CD4-positive, alpha-beta memory T cell (primary cell): ENCODE measurements around the gene DYRK1A. TPM values are rescaled to one million over a fixed set of nuclear protein-coding genes. Genes with fewer than 3 reads are reported as not detected.

ENCODE experiments used
- CTCF ChIA-PET: fragments of 350-600 bp; sonication (Branson Sonifier 250); formaldehyde crosslinking; loops from one replicate; lab custom pipeline; 2021; ENCODE audit warnings: inconsistent platforms; ENCODE audit not compliant: partially characterized antibody; lab: Charles Lee
- POLR2A ChIA-PET: fragments of 350-600 bp; sonication (Branson Sonifier 250); formaldehyde crosslinking; loops from one replicate; lab custom pipeline; 2021; ENCODE audit not compliant: partially characterized antibody; lab: Charles Lee
- DNase-seq, 5 donors: peaks; one replicate each; pipeline versions ENCODE4 v3.0.0 to v3.0.0-alpha.2; 2020 to 2022; ENCODE audit warnings: mixed read lengths in 1 of 5
- H3K27ac ChIP-seq: one replicate; pipeline ENCODE4 v1.7.0; 2013; ENCODE audit warnings: low read depth, low read length
- H3K27me3 ChIP-seq: 2 replicates; pipeline ENCODE4 v1.7.0; 2013; ENCODE audit warnings: mild to moderate bottlenecking, low read length, moderate library complexity; ENCODE audit not compliant: insufficient read depth
- H3K36me3 ChIP-seq: 2 replicates; pipeline ENCODE4 v1.7.0; 2013; ENCODE audit warnings: mild to moderate bottlenecking, low read length, moderate library complexity; ENCODE audit not compliant: insufficient read depth
- H3K4me1 ChIP-seq: 2 replicates; pipeline ENCODE4 v1.7.0; 2013; ENCODE audit warnings: mild to moderate bottlenecking, low read length, moderate library complexity; ENCODE audit not compliant: insufficient read depth
- H3K4me3 ChIP-seq, 2 donors: one replicate each; pipeline ENCODE4 v1.7.0; 2013; ENCODE audit warnings: low read length in 2 of 2, mild to moderate bottlenecking in 1 of 2
- H3K9me3 ChIP-seq, 2 donors: one replicate each; pipeline ENCODE4 v1.7.0; 2013; ENCODE audit warnings: low read length in 2 of 2, control low read depth in 1 of 2; ENCODE audit not compliant: control insufficient read depth in 1 of 2
- H3K27ac Mint-ChIP-seq, 7 donors: one replicate each; pipeline ENCODE4 v1.8.0; 2020 to 2021; ENCODE audit warnings: mixed read lengths in 7 of 7, mild to moderate bottlenecking in 6 of 7, inconsistent platforms in 3 of 7, moderate library complexity in 3 of 7
- H3K27me3 Mint-ChIP-seq, 2 donors: one replicate each; pipeline ENCODE4 v1.8.0; 2020 to 2021; ENCODE audit warnings: mixed read lengths in 2 of 2
- H3K36me3 Mint-ChIP-seq, 2 donors: one replicate each; pipeline ENCODE4 v1.8.0; 2020 to 2021; ENCODE audit warnings: mixed read lengths in 2 of 2, inconsistent platforms in 1 of 2, mild to moderate bottlenecking in 1 of 2
- H3K4me1 Mint-ChIP-seq, 4 donors: one replicate each; pipeline ENCODE4 v1.8.0; 2020 to 2021; ENCODE audit warnings: mixed read lengths in 4 of 4, mild to moderate bottlenecking in 1 of 4
- H3K4me3 Mint-ChIP-seq, 8 donors: one replicate each; pipeline ENCODE4 v1.8.0; 2020 to 2021; ENCODE audit warnings: mixed read lengths in 8 of 8, mild to moderate bottlenecking in 7 of 8, moderate library complexity in 6 of 8, inconsistent platforms in 3 of 8
- H3K9me3 Mint-ChIP-seq, 8 donors: one replicate each; pipeline ENCODE4 v1.8.0; 2020 to 2021; ENCODE audit warnings: mixed read lengths in 8 of 8, mild to moderate bottlenecking in 5 of 8, inconsistent platforms in 3 of 8, moderate library complexity in 1 of 8
- intact Hi-C: fragments of 100-400 bp; cut with micrococcal nuclease; formaldehyde crosslinking; loops from one replicate; pipeline ENCODE4 v1.15.1; 2023
- polyA plus RNA-seq, 2 donors: library from polyadenylated mRNA; unstranded; fragments of 300-500 nt; fragmentation: Illumina TruSeq; gene quantifications; one replicate each; pipeline ENCODE4 v1.2.3, GENCODE V29; 2021
- total RNA-seq, 2 experiments: library from RNA; stranded (reverse); gene quantifications; one replicate each; pipeline ENCODE4 v1.2.3, GENCODE V29; 2021

Gene DYRK1A
- total and polyA plus RNA-seq, 4 experiments from 2014 or later: 1.4 to 130 (median 65.2) TPM

GRCh38 chr21:37337179-37337578 lies 29.4 kb upstream of the DYRK1A start:
- ChIA-PET CTCF (no interaction called here), POLR2A (no interaction called here)
- Histone ChIP-seq H3K27ac (no peak overlapping the region), H3K4me1 (no peaks in the 10 kb centered on the region), H3K9me3 (no peaks in the 10 kb centered on the region), H3K4me3 (no peak overlapping the region), H3K36me3 (no peaks in the 10 kb centered on the region), H3K27me3 (no peaks in the 10 kb centered on the region)
- intact Hi-C loops: no loop called here
- no peak for DNase-seq
- H3K36me3 Mint-ChIP-seq: no peaks in the 10 kb centered on the region
- no peak overlapping the region for H3K27ac Mint-ChIP-seq
- H3K4me1 Mint-ChIP-seq: peaks cover 0 to under 1% (median 0%) of the 10 kb centered on the region in 4 donors
- peaks cover 0 to 2% (median 0%) of the 10 kb centered on the region in 8 donors for H3K9me3 Mint-ChIP-seq
- no peak overlapping the region for H3K4me3 Mint-ChIP-seq
- H3K27me3 Mint-ChIP-seq: peaks cover 2 to 5% of the 10 kb centered on the region in 2 donors

GRCh38 chr21:37337831-37338230 lies 28.7 kb upstream of the DYRK1A start:
- no peaks in the 10 kb centered on the region for H3K4me1 ChIP-seq
- peaks cover 2 to 5% of the 10 kb centered on the region in 2 donors for H3K27me3 Mint-ChIP-seq
- POLR2A ChIA-PET: no interaction called here
- H3K4me1 Mint-ChIP-seq: peaks cover 0 to 1% (median 0%) of the 10 kb centered on the region in 4 donors
- H3K9me3 ChIP-seq: no peaks in the 10 kb centered on the region
- H3K27me3 ChIP-seq: no peaks in the 10 kb centered on the region
- CTCF ChIA-PET: no interaction called here
- no peak for DNase-seq
- H3K27ac ChIP-seq: no peak overlapping the region
- no peaks in the 10 kb centered on the region for H3K36me3 Mint-ChIP-seq
- no peak overlapping the region for H3K27ac Mint-ChIP-seq
- H3K9me3 Mint-ChIP-seq: peaks cover 0 to 4% (median 0%) of the 10 kb centered on the region in 8 donors
- no peak overlapping the region for H3K4me3 ChIP-seq
- H3K4me3 Mint-ChIP-seq: no peak overlapping the region
- intact Hi-C loops: no loop called here
- no peaks in the 10 kb centered on the region for H3K36me3 ChIP-seq

- intact Hi-C loops: no loop called here
- no peaks in the 10 kb centered on the region for H3K4me1 ChIP-seq
- H3K4me1 Mint-ChIP-seq: peaks cover 0 to 1% (median 0%) of the 10 kb centered on the region in 4 donors
- H3K9me3 ChIP-seq: no peaks in the 10 kb centered on the region
- H3K27me3 ChIP-seq: no peaks in the 10 kb centered on the region
- no peaks in the 10 kb centered on the region for H3K36me3 Mint-ChIP-seq
- POLR2A ChIA-PET: no interaction called here
- no peak overlapping the region for H3K27ac ChIP-seq
- H3K4me3 ChIP-seq: no peak overlapping the region
- no peak overlapping the region for H3K27ac Mint-ChIP-seq
- H3K27me3 Mint-ChIP-seq: peaks cover 2 to 4% of the 10 kb centered on the region in 2 donors
- DNase-seq: no peak
- CTCF ChIA-PET: no interaction called here
- H3K9me3 Mint-ChIP-seq: peaks cover 0 to 4% (median 0%) of the 10 kb centered on the region in 8 donors
- H3K4me3 Mint-ChIP-seq: no peak overlapping the region
- no peaks in the 10 kb centered on the region for H3K36me3 ChIP-seq
These were observed 27.7 kb upstream of the DYRK1A start for GRCh38 chr21:37338671-37339551.

GRCh38 chr21:37339552-37339939 lies 27.0 kb upstream of the DYRK1A start:
- H3K4me1 ChIP-seq: no peaks in the 10 kb centered on the region
- no peak for DNase-seq
- peaks cover 0 to 1% (median 0%) of the 10 kb centered on the region in 4 donors for H3K4me1 Mint-ChIP-seq
- intact Hi-C loops: no loop called here
- peaks cover 2 to 4% of the 10 kb centered on the region in 2 donors for H3K27me3 Mint-ChIP-seq
- CTCF ChIA-PET: no interaction called here
- no peak overlapping the region for H3K27ac ChIP-seq
- H3K36me3 Mint-ChIP-seq: no peaks in the 10 kb centered on the region
- H3K27ac Mint-ChIP-seq: no peak overlapping the region
- H3K27me3 ChIP-seq: no peaks in the 10 kb centered on the region
- no peak overlapping the region for H3K4me3 ChIP-seq
- no peaks in the 10 kb centered on the region for H3K9me3 ChIP-seq
- no peaks in the 10 kb centered on the region for H3K36me3 ChIP-seq
- no peak overlapping the region for H3K4me3 Mint-ChIP-seq
- H3K9me3 Mint-ChIP-seq: peaks cover 0 to 4% (median 0%) of the 10 kb centered on the region in 8 donors
- POLR2A ChIA-PET: no interaction called here

- no peaks in the 10 kb centered on the region for H3K27me3 ChIP-seq
- H3K4me1 ChIP-seq: no peaks in the 10 kb centered on the region
- Mint-ChIP-seq H3K27me3 (peaks cover 2 to 4% of the 10 kb centered on the region in 2 donors), H3K36me3 (no peaks in the 10 kb centered on the region), H3K4me1 (peaks cover 0 to 1% (median 0%) of the 10 kb centered on the region in 4 donors), H3K9me3 (peaks cover 0 to 4% (median 0%) of the 10 kb centered on the region in 8 donors), H3K4me3 (no peak overlapping the region), H3K27ac (no peak overlapping the region)
- POLR2A ChIA-PET: no interaction called here
- no peaks in the 10 kb centered on the region for H3K36me3 ChIP-seq
- no peak overlapping the region for H3K4me3 ChIP-seq
- no peak for DNase-seq
- no peak overlapping the region for H3K27ac ChIP-seq
- no peaks in the 10 kb centered on the region for H3K9me3 ChIP-seq
- CTCF ChIA-PET: no interaction called here
- intact Hi-C loops: no loop called here
These were observed 25.2 kb upstream of the DYRK1A start for GRCh38 chr21:37341254-37341960.

GRCh38 chr21:37342046-37342632 lies 24.4 kb upstream of the DYRK1A start:
- Mint-ChIP-seq H3K27me3 (peaks cover 2 to 4% of the 10 kb centered on the region in 2 donors), H3K36me3 (no peaks in the 10 kb centered on the region), H3K4me3 (no peak overlapping the region), H3K27ac (no peak overlapping the region), H3K9me3 (peaks cover 0 to 4% (median 0%) of the 10 kb centered on the region in 8 donors), H3K4me1 (peaks cover 0 to 1% (median 0%) of the 10 kb centered on the region in 4 donors)
- intact Hi-C loops: no loop called here
- no peak overlapping the region for H3K4me3 ChIP-seq
- H3K36me3 ChIP-seq: no peaks in the 10 kb centered on the region
- H3K9me3 ChIP-seq: no peaks in the 10 kb centered on the region
- no peak overlapping the region for H3K27ac ChIP-seq
- no peaks in the 10 kb centered on the region for H3K27me3 ChIP-seq
- POLR2A ChIA-PET: no interaction called here
- no peaks in the 10 kb centered on the region for H3K4me1 ChIP-seq
- no peak for DNase-seq
- CTCF ChIA-PET: no interaction called here

- POLR2A ChIA-PET: no interaction called here
- no peaks in the 10 kb centered on the region for H3K36me3 ChIP-seq
- intact Hi-C loops: no loop called here
- peaks cover 11 to 12% of the 10 kb centered on the region in 2 donors for H3K36me3 Mint-ChIP-seq
- peaks cover 0 to 2% of the 10 kb centered on the region in 2 donors for H3K27me3 Mint-ChIP-seq
- CTCF ChIA-PET: no interaction called here
- H3K4me3 Mint-ChIP-seq: no peak overlapping the region
- peaks cover 0 to 38% (median 31%) of the 10 kb centered on the region in 8 donors for H3K9me3 Mint-ChIP-seq
- H3K4me1 Mint-ChIP-seq: peaks cover 0 to 1% (median 0%) of the 10 kb centered on the region in 4 donors
- H3K27ac Mint-ChIP-seq: no peak overlapping the region
- H3K27me3 ChIP-seq: no peaks in the 10 kb centered on the region
- no peak overlapping the region for H3K27ac ChIP-seq
- H3K4me3 ChIP-seq: no peak overlapping the region
- H3K9me3 ChIP-seq: peaks cover 0 to 8% of the 10 kb centered on the region in 2 donors
- no peak for DNase-seq
- no peaks in the 10 kb centered on the region for H3K4me1 ChIP-seq
These were observed 19.6 kb upstream of the DYRK1A start for GRCh38 chr21:37346841-37347430.
